GM04503 (cell line): ENCODE data around the gene XXYLT1.
"Not testable (repeated sequence)": the region's sequence is repeated elsewhere in the genome, so short reads cannot be mapped to it uniquely, and the experiment has no call there.

Source experiments
- DNase-seq: peaks from one replicate; pipeline ENCODE4 v3.0.0-alpha.2; 2012; ENCODE audit warnings: low read depth

Gene XXYLT1

DNA sequence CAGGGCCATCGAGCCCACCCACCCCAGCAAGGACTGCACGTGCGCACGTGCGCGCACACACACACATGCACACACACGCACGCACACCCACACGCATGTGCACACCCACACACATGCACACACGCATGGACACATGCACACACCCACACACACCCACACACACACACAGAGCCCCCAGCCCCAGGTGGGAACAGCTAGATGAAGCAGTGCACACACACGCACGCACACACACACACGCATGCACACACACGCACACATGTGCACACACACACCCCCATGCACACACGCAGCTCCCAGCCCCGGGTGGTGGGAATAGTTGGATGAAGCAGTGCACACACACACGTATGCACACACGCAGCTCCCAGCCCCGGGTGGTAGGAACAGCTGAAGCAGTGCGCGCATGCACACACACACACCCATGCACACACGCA lies 158.6 kb downstream of the XXYLT1 start:
- no peak for DNase-seq

- DNase-seq, result no peak
These were observed 159.2 kb downstream of the XXYLT1 start for GRCh38 chr3:195111766-195112165.

- no peak for DNase-seq
These were observed 159.6 kb downstream of the XXYLT1 start for GRCh38 chr3:195111319-195111705.

DNA sequence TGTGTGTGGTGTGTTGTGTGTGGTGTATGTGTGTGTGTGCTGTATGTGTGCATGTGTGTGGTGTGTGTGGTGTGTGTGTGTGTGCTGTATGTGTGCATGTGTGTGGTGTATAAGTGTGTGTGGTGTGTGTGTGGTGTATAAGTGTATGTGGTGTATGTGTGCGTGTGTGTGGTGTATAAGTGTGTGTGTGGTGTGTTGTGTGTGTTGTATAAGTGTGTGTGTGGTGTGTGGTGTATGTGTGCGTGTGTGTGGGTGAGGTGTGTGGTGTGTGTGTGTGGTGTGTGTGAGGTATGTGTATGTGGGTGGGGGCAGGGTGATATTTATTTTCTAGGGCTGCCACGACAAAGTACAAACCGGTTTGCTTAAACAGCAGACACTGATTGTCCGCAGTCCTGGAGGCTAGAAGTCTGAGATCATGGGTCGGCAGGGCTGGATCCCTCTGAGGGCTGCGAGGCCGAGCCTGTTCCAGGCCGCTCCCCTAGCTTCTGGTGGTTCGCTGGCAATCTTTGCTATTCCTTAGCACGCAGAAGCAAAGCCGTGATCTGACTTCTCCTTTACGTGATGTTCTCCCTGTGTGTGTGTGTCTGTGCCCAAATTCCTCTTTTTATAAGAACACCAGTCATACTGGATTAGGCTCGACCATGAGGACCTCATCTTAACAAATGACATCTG lies 160.2 kb downstream of the XXYLT1 start:
- DNase-seq, result no peak

- no peak for DNase-seq
These were observed 161.8 kb downstream of the XXYLT1 start for GRCh38 chr3:195109098-195109657.

GRCh38 chr3:195107593-195107992 lies 163.4 kb downstream of the XXYLT1 start:
- DNase-seq, result no peak

DNA sequence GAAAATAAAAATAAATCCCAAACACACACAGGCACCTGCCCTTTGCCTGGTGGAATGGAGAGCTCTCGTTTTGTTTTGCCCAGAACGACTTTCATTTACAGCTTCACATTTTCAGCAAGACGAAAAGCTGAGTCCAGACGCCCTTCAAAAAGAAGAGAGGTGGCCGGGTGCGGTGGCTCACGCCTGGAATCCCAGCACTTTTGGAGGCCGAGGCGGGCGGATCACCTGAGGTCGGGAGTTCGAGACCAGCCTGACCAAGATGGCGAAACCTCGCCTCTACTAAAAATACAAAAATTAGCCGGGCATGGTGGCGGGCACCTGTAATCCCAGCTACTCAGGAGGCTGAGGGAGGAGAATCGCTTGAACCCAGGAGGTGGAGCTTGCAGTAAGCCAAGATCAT lies 163.9 kb downstream of the XXYLT1 start:
- not testable (repeated sequence) for DNase-seq

- DNase-seq, result no peak
These were observed 164.5 kb downstream of the XXYLT1 start for GRCh38 chr3:195106418-195106906.

- no peak for DNase-seq
These were observed 165.0 kb downstream of the XXYLT1 start for GRCh38 chr3:195105841-195106417.

GRCh38 chr3:195105389-195105788 lies 165.6 kb downstream of the XXYLT1 start:
- DNase-seq, result no peak

DNA sequence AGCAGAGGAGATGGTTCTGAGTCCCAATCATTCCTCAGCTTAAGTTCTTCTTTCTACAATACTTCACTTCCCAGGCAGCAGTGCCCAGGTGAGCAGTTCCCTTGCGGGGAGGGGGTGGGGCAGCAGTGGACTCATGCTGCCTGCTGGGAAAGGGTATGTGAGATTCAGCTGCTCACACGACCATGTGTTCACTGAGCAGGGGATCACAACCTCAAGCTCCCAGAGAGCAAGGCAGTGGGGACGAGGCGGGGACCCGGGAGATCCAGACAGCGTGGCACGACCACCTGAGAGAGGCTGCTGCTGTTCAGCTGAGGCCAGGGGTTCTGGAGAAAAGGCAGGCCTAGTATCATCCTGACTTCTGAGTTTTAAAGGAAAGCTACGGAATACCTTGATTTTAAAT lies 166.6 kb downstream of the XXYLT1 start:
- no peak for DNase-seq

- no peak for DNase-seq
These were observed 167.3 kb downstream of the XXYLT1 start for GRCh38 chr3:195103623-195104022.

DNA sequence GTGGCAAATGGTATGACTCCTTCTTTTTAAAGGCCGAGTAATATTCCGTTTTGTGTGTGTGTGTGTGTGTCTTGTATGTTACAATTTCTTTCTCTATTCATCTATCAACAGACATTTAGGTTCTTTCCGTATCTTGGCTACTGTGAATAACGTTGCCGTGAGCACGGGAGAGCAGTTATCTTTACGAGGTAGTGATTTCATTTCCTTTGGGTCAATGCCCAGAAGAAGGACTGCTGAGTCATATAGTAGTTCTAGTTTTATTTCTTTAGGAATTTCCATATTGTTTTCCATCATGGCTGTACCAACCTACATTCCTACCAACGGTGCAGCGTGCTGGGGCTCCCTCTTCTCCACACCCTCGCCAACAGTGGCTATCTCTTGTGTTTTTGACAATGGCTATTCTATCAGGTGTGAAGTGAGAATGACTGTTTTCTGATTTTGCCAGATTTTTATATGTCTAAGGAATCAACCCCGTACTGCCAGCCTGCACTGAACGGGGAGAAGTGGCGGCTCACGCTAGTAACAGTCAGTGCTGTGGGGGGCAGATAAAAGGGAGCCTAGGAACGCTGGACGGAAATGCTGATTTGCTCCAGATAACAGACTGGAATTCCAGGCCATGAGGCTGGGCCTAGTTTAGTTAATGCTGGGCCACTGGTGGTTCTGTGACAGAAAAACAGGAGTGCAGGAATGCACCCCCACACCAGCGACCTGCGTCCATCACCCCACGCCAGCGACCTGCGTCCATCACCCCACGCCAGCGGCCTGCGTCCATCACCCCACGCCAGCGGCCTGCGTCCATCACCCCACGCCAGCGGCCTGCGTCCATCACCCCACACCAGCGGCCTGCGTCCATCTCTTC lies 168.1 kb downstream of the XXYLT1 start:
- DNase-seq, result peak; percentile 88

GRCh38 chr3:195101927-195102608 lies 168.9 kb downstream of the XXYLT1 start:
- no peak for DNase-seq

- peak; percentile 42 for DNase-seq
These were observed 169.9 kb downstream of the XXYLT1 start for GRCh38 chr3:195101001-195101583.

- no peak for DNase-seq
These were observed 170.8 kb downstream of the XXYLT1 start for GRCh38 chr3:195099951-195100785.

- no peak for DNase-seq
These were observed 172.0 kb downstream of the XXYLT1 start for GRCh38 chr3:195098741-195099525.

- no peak for DNase-seq
These were observed 173.4 kb downstream of the XXYLT1 start for GRCh38 chr3:195097331-195098255.
